NCI-H526 (cell line): ENCODE measurements around the gene HSPA1L.

Experiments used
- DNase-seq, 2 experiments: peaks; one replicate each; lab custom pipeline; 2025; lab: John Stamatoyannopoulos, UW

The HSPA1L gene

DNA sequence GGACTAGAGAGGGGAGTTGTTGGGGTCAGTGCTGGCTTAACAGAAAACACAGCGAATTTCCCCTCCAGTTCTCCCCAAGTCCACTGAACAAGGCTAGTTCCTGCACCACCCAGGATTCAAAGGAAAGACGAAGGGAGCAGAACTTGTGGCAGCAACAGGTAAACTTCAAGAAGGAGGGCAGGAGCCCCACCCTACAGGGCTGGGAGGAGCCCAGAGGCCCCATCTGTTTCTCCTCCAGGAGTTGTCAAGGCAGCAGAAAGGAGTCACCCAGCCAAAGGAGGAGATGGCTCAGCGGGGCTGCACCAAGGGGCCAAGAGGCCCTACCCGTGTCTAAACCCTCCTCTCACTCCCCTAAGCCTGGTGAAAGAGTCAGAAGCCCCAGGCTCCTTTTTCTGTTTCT lies 50.9 kb downstream of the HSPA1L start:
- no peak for DNase-seq

DNA sequence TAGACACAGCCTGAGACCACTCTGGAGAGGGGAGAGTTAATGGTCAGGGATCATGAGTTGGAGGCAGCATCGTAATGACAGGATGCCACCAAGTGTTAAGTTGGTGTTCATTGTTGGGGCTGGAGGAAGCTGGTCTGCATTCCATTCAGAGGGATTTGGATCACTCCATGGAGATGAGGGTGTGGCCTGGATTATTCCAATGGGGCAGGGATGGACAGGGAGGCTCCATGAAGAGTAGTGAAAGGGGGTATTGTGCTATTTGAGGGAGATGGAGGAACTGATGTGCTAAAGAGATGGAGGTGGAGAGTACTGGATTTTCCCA lies 51.5 kb downstream of the HSPA1L start:
- peak; percentile 27 to 60 for DNase-seq

DNA sequence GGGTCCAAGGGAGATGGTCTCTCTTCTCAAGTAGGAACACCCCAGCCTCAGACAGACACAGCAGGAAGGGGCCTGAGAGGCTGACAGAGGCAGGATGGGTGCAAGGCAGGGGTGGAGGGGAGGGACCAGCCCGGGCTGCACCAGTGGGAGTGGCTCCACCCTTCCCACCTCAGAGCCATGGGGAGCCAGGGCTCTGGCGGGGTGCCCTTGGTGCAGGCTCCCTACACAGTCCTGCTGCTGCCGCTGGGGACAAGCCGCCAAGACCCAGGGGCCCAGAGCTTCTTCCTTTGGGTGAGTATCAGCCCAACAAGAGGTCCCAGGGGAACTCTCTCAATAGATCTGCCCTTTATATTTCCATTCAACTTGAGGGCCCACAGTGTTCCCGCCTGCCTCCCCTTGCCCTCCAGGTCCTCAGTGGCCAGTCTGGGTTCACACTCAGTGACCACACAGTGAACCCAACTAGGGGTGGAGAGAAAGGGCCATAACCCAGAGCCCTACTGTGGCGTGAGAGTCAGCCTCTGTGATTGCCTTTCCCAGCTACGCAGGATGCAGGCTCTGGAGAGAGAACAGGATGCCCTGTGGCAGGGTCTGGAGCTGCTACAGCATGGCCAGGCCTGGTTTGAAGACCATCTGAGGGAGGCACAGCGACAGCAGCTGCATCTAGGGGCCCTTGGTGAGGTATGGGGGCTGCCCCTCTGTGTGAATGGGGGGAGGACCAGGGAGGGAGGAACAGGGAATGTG lies 52.0 kb downstream of the HSPA1L start:
- no peak for DNase-seq

DNA sequence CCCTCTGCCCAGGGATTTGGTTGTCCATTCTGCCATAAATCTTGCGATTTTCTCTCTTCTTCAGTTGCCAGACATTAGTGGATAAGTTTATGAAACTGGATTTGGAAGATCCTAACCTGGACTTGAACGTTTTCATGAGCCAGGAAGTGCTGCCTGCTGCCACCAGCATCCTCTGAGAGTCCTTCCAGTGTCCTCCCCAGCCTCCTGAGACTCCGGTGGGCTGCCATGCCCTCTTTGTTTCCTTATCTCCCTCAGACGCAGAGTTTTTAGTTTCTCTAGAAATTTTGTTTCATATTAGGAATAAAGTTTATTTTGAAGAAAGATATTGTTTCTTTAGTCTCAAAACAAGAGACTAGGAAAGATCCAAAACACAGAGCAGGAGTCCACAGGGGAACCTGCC lies 52.7 kb downstream of the HSPA1L start, which contains the start of gene SAPCD1:
Gene SAPCD1, plus strand, starts transcription at position 301 of the 400 bp plus-strand sequence. CDS start 399 bp downstream, outside the sequence.
- no peak for DNase-seq

DNA sequence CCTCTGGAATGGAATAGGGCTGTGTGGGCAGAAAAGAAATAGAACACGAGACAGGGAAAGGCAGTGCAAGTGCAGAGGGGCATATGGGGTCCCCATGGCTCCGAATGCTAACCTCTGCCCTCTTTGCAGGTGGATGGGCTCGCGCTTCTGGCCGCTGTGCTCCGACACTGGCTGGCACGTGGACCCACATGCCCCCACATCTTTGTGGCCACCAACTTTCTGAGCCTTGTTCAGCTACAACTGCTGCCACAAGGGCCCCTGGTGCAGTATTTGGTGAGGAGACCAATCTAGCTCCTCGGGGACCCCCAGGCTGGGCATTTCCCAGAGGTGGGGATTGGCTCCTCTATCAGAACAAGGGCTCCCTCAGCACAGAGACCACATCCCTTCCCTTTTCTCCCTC lies 53.7 kb downstream of the HSPA1L start:
- no peak for DNase-seq

DNA sequence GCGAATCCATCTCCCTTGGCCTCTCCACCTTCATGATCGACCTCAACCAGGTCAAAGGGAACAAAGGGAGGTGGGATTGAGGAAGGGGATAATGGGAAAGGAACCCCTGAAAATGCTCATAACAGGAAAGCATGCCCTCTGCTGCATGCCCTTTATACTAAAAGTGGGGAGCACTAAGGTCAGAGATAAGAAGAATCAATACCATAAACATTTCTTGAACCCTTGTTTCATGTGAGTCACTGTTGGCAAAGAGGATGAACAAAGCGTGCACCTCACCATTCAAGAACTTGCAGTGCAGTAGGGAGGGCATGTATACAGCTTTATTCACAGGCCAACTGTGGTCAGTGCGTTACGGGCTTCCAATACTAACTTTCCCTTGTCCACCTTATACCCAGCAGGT lies 54.3 kb downstream of the HSPA1L start:
- DNase-seq = no peak
